NB4 (cell line): ENCODE data around the gene CAMTA1.

Experiments
- CTCF ChIP-seq: IDR thresholded peaks from one replicate; pipeline ENCODE4 v1.5.1; 2012; ENCODE audit warnings: low read depth, low read length
- POLR2A ChIP-seq: IDR thresholded peaks from 2 replicates; pipeline ENCODE4 v1.6.1; 2011; ENCODE audit warnings: mild to moderate bottlenecking; ENCODE audit not compliant: insufficient read length; ENCODE audit errors: extremely low read depth

GRCh38 chr1:6871300-6871972 is 86.2 kb downstream of the CAMTA1 start:
- TF ChIP-seq CTCF (no peak), POLR2A (no peak)
